ENCODE data around the gene P2RY4. TPM values are rescaled to one million over a fixed set of nuclear protein-coding genes. Genes with fewer than 3 reads are reported as not detected.
"Not testable (repeated sequence)": the region's sequence is repeated elsewhere in the genome, so short reads cannot be mapped to it uniquely, and the experiment has no call there.

P2RY4 gene
- polyA plus RNA-seq, 1 donor from 2014 or later: not detected

DNA sequence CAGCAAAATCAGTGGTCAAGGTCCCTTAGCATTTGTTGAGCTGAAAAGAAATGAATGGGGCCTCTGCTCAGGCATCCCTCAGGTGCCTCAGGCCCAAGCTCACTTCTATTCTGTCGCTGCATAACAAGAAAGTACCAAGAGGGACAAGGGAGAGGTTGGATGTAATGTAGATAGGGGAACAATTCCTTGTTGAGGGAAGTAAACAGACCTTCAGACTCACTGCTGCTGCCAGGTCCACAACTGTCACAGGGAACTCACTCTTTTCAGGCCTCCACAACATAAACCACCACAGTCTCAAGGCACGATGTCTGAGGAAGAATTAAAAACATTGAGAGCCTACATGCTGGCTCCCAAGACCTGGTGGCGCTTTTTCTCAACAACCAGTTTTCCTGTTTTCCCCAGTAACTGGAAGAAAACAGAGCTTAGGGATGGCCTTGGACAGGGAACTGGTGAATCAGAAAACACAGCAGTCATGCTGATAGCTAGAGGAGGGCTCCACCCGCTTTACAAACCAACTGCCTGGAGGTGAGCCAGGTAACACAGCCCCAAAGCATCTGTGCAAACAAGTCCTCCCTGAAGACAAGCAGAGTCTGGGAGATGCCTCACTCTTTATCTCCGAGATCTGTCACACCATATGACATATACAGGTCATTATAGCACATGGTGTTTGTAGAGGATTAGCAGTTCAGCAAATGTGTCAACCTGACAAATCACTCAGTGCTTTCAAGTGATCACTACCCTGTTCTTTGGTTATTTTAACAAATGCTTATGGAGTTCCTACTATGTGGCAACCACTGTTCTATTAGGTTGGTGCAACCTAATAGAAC is 39.9 kb downstream of the P2RY4 start:
- H3K9me2 ChIP-seq (ENCODE audit: insufficient read depth, low read length): no peaks in the 10 kb centered on the region
- no peaks in the 10 kb centered on the region for H3K79me2 ChIP-seq (replicated peaks; ENCODE audit: insufficient read depth, low read length)
- H3K4me2 ChIP-seq (ENCODE audit: low read length): no peak overlapping the region
- H3F3A ChIP-seq (ENCODE audit: insufficient read depth, low read length, poor library complexity, severe bottlenecking): no peaks in the 10 kb centered on the region
- TF ChIP-seq SMC3 (conservative IDR thresholded peaks at IDR 0.05; ENCODE audit: poor library complexity) (no peak), EZH2 (IDR thresholded peaks at IDR 0.05; ENCODE audit: borderline replicate concordance, insufficient read depth, low read length, poor library complexity, severe bottlenecking) (no peak), TAF1 (IDR thresholded peaks at IDR 0.05; ENCODE audit: low read depth) (no peak), POLR2AphosphoS5 (IDR thresholded peaks at IDR 0.05) (no peak), EP300 (conservative IDR thresholded peaks at IDR 0.05; ENCODE audit: poor library complexity, severe bottlenecking) (no peak), MXI1 (conservative IDR thresholded peaks at IDR 0.05; ENCODE audit: poor library complexity, severe bottlenecking) (no peak), RAD21 (conservative IDR thresholded peaks at IDR 0.05) (no peak)
- TF ChIP-seq, protein P1, sequence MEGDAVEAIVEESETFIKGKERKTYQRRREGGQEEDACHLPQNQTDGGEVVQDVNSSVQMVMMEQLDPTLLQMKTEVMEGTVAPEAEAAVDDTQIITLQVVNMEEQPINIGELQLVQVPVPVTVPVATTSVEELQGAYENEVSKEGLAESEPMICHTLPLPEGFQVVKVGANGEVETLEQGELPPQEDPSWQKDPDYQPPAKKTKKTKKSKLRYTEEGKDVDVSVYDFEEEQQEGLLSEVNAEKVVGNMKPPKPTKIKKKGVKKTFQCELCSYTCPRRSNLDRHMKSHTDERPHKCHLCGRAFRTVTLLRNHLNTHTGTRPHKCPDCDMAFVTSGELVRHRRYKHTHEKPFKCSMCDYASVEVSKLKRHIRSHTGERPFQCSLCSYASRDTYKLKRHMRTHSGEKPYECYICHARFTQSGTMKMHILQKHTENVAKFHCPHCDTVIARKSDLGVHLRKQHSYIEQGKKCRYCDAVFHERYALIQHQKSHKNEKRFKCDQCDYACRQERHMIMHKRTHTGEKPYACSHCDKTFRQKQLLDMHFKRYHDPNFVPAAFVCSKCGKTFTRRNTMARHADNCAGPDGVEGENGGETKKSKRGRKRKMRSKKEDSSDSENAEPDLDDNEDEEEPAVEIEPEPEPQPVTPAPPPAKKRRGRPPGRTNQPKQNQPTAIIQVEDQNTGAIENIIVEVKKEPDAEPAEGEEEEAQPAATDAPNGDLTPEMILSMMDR (IDR thresholded peaks at IDR 0.05; ENCODE audit: poor library complexity, severe bottlenecking): no peak
- TF ChIP-seq, protein P2, sequence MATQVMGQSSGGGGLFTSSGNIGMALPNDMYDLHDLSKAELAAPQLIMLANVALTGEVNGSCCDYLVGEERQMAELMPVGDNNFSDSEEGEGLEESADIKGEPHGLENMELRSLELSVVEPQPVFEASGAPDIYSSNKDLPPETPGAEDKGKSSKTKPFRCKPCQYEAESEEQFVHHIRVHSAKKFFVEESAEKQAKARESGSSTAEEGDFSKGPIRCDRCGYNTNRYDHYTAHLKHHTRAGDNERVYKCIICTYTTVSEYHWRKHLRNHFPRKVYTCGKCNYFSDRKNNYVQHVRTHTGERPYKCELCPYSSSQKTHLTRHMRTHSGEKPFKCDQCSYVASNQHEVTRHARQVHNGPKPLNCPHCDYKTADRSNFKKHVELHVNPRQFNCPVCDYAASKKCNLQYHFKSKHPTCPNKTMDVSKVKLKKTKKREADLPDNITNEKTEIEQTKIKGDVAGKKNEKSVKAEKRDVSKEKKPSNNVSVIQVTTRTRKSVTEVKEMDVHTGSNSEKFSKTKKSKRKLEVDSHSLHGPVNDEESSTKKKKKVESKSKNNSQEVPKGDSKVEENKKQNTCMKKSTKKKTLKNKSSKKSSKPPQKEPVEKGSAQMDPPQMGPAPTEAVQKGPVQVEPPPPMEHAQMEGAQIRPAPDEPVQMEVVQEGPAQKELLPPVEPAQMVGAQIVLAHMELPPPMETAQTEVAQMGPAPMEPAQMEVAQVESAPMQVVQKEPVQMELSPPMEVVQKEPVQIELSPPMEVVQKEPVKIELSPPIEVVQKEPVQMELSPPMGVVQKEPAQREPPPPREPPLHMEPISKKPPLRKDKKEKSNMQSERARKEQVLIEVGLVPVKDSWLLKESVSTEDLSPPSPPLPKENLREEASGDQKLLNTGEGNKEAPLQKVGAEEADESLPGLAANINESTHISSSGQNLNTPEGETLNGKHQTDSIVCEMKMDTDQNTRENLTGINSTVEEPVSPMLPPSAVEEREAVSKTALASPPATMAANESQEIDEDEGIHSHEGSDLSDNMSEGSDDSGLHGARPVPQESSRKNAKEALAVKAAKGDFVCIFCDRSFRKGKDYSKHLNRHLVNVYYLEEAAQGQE (IDR thresholded peaks at IDR 0.05; ENCODE audit: borderline replicate concordance): no peak
- H2AFZ ChIP-seq (ENCODE audit: low read depth, low read length): no peak overlapping the region
- no peak overlapping the region for H3K4me3 ChIP-seq (ENCODE audit: low read length)
- no peak overlapping the region for H3K9ac ChIP-seq (ENCODE audit: low read length)
- H4K20me1 ChIP-seq (ENCODE audit: insufficient read depth): no peaks in the 10 kb centered on the region
- H3K9me3 ChIP-seq (ENCODE audit: low read length): no peaks in the 10 kb centered on the region
- H3K27ac ChIP-seq (ENCODE audit: low read length): no peak overlapping the region
- H3K27me3 ChIP-seq (ENCODE audit: insufficient read depth, low read depth, low read length): no peaks in the 10 kb centered on the region
- no peaks in the 10 kb centered on the region for H3K36me3 ChIP-seq (ENCODE audit: insufficient read depth, low read length)

DNA sequence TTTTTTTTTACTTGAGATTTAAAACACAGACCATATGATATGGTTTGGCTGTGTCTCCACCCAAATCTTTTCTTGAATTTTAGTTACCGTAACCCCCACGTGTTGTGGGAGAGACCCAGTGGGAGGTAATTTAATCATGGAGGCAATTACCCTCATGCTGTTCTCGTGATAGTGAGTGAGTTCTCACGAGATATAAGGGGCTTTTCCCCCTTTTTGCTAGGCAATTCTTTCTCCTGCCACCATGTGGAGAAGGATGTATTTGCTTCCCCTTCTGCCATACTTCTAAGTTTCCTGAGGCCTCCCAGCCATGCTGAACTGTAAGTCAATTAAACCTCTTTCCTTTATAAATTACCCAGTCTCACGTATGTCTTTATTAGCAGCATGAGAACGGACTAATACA is 50.4 kb downstream of the P2RY4 start:
- not testable (repeated sequence) for H3K36me3 ChIP-seq (ENCODE audit: insufficient read depth, low read length); H4K20me1 ChIP-seq (ENCODE audit: insufficient read depth); H3K79me2 ChIP-seq (replicated peaks; ENCODE audit: insufficient read depth, low read length); H3K9me2 ChIP-seq (ENCODE audit: insufficient read depth, low read length); H3K9me3 ChIP-seq (ENCODE audit: low read length); H3K27ac ChIP-seq (ENCODE audit: low read length); H3K9ac ChIP-seq (ENCODE audit: low read length); H3K4me2 ChIP-seq (ENCODE audit: low read length); H3F3A ChIP-seq (ENCODE audit: insufficient read depth, low read length, poor library complexity, severe bottlenecking); H2AFZ ChIP-seq (ENCODE audit: low read depth, low read length); H3K27me3 ChIP-seq (ENCODE audit: insufficient read depth, low read depth, low read length); H3K4me3 ChIP-seq (ENCODE audit: low read length)

Data from neural cell (in vitro differentiated cells).